ENCODE data around the gene MPDU1. TPM values are rescaled to one million over a fixed set of nuclear protein-coding genes. Genes with fewer than 3 reads are reported as not detected.

MPDU1 gene
- total RNA-seq, 4 donors from 2014 or later, result 30.4 to 97.7 (median 74.4) TPM

DNA sequence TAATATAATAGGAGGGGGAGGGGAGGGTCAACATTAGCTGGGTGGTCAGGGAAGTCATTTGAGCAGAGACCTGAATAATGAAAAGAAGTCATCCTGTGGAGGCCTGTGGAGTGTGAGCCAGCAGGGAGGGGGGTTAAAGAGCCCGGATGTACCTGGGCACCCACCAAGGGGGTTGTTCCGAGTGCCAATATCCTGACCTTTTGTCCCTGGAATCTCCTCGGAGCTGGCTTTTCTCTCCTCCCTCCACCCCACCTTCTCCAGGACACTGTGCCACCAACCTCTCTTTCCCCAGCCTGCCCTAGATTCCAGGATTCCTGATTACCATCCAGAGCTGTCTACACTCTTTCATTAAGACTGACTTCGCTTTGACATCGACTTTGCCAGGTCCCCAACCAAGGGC lies 52.5 kb downstream of the MPDU1 start:
- intact Hi-C loops (cut with DNase I; ENCODE audit: low total_unique reads), result no loop called here
- DNase-seq (ENCODE audit: low spot score in 2 of 2), result no peak
- no peak overlapping the region for H3K4me3 ChIP-seq (ENCODE audit: low read depth, poor library complexity, severe bottlenecking)
- 62 to 67% methylated on average over 5 of the region's 5 CpGs for WGBS, 2 donors
- no peak for TF ChIP-seq POLR2A (IDR thresholded peaks at IDR 0.05)
- TF ChIP-seq, protein P1, sequence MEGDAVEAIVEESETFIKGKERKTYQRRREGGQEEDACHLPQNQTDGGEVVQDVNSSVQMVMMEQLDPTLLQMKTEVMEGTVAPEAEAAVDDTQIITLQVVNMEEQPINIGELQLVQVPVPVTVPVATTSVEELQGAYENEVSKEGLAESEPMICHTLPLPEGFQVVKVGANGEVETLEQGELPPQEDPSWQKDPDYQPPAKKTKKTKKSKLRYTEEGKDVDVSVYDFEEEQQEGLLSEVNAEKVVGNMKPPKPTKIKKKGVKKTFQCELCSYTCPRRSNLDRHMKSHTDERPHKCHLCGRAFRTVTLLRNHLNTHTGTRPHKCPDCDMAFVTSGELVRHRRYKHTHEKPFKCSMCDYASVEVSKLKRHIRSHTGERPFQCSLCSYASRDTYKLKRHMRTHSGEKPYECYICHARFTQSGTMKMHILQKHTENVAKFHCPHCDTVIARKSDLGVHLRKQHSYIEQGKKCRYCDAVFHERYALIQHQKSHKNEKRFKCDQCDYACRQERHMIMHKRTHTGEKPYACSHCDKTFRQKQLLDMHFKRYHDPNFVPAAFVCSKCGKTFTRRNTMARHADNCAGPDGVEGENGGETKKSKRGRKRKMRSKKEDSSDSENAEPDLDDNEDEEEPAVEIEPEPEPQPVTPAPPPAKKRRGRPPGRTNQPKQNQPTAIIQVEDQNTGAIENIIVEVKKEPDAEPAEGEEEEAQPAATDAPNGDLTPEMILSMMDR (IDR thresholded peaks at IDR 0.05), result no peak

Other genes with a start within 250 kb of the MPDU1 start
- gene ACAP1, start 247.3 kb upstream of the MPDU1 start, total RNA-seq, result 1 to 10 TPM; 2.9 to 5.6 (median 3.8) TPM
- gene KCTD11, start 231.7 kb upstream of the MPDU1 start, total RNA-seq, result 10 to 100 TPM; 30.3 to 65.4 (median 42.8) TPM
- not detected for gene TMEM95, start 228.7 kb upstream of the MPDU1 start, total RNA-seq
- gene TNK1, start 202.8 kb upstream of the MPDU1 start, total RNA-seq, result 10 to 100 TPM; 13.0 to 25.4 (median 19.7) TPM
- gene PLSCR3, start 189.3 kb upstream of the MPDU1 start, total RNA-seq, result 10 to 100 TPM; 21.6 to 38.1 (median 24.5) TPM
- 10 to 100 TPM; 56.1 to 90.8 (median 65.5) TPM for gene TMEM256, start 179.8 kb upstream of the MPDU1 start, total RNA-seq
- gene NLGN2, start 176.0 kb upstream of the MPDU1 start, total RNA-seq, result 1 to 10 TPM; 5.5 to 9.6 (median 6.4) TPM
- not detected for gene SPEM1, start 163.5 kb upstream of the MPDU1 start, total RNA-seq
- gene SPEM2, start 158.2 kb upstream of the MPDU1 start, total RNA-seq, result not detected
- gene SPEM3, start 155.0 kb upstream of the MPDU1 start, total RNA-seq, result not detected
- 10 to 100 TPM; 15.5 to 23.2 (median 22.1) TPM for gene TMEM102, start 148.4 kb upstream of the MPDU1 start, total RNA-seq
- gene FGF11, start 144.3 kb upstream of the MPDU1 start, total RNA-seq, result 10 to 100 TPM; 12.5 to 15.0 (median 13.9) TPM
- 10 to 100 TPM in 3 of 4 donors, 1 to 10 TPM in 1; 7.8 to 16.0 (median 13.6) TPM for gene CHRNB1, start 138.8 kb upstream of the MPDU1 start, total RNA-seq
- gene ZBTB4, start 104.2 kb upstream of the MPDU1 start, total RNA-seq, result 10 to 100 TPM; 40.4 to 52.3 (median 47.7) TPM
- gene SLC35G6, start 102.4 kb upstream of the MPDU1 start, total RNA-seq, result not detected
- 100 to 1,000 TPM in 3 of 4 donors, 10 to 100 TPM in 1; 93.9 to 120 (median 110) TPM for gene POLR2A, start 99.5 kb upstream of the MPDU1 start, total RNA-seq
- 10 to 100 TPM in 3 of 4 donors, 1 to 10 TPM in 1; 9.9 to 31.7 (median 20.9) TPM for gene TNFSF12, start 34.8 kb upstream of the MPDU1 start, total RNA-seq
- 10 to 100 TPM in 3 of 4 donors, 1 to 10 TPM in 1; 7.6 to 30.6 (median 17.6) TPM for gene TNFSF13, start 25.1 kb upstream of the MPDU1 start, total RNA-seq
- gene SENP3, start 21.9 kb upstream of the MPDU1 start, total RNA-seq, result 10 to 100 TPM; 39.5 to 53.0 (median 48.7) TPM
- 10 to 100 TPM; 14.2 to 26.9 (median 16.2) TPM for gene CD68, start 4.2 kb upstream of the MPDU1 start, total RNA-seq
- gene SOX15, start 6.2 kb downstream of the MPDU1 start, total RNA-seq, result 100 to 1,000 TPM in 1 of 4 donors, 10 to 100 TPM in 3; 61.9 to 106 (median 77.8) TPM
- gene FXR2, start 31.0 kb downstream of the MPDU1 start, total RNA-seq, result 10 to 100 TPM; 32.1 to 35.7 (median 33.9) TPM
- 10 to 100 TPM; 32.7 to 50.5 (median 43.0) TPM for gene SAT2, start 44.0 kb downstream of the MPDU1 start, total RNA-seq
- not detected for gene SHBG, start 46.3 kb downstream of the MPDU1 start, total RNA-seq
- 1 to 10 TPM in 1 of 4 donors, under 1 TPM in 2, not detected in 1; 0.42 to 3.0 (median 0.46) TPM for gene ATP1B2, start 67.1 kb downstream of the MPDU1 start, total RNA-seq
- gene TP53, start 103.6 kb downstream of the MPDU1 start, total RNA-seq, result 10 to 100 TPM; 42.8 to 57.3 (median 50.8) TPM
- gene WRAP53, start 104.6 kb downstream of the MPDU1 start, total RNA-seq, result 1 to 10 TPM; 1.1 to 5.4 (median 4.5) TPM
- gene EFNB3, start 121.3 kb downstream of the MPDU1 start, total RNA-seq, result 1 to 10 TPM; 5.4 to 8.5 (median 7.6) TPM
- gene DNAH2, start 133.9 kb downstream of the MPDU1 start, total RNA-seq, result under 1 TPM in 3 of 4 donors, not detected in 1; under 0.01 to 0.10 (median 0.05) TPM

Measured in lower leg skin (tissue), 4 donors.